Vagina (tissue), 2 donors: ENCODE measurements around the gene SMPD3. TPM values are rescaled to one million over a fixed set of nuclear protein-coding genes. Genes with fewer than 3 reads are reported as not detected.

Source experiments
- DNase-seq, 2 donors: peaks; one replicate each; pipeline ENCODE4 v3.0.0-alpha.2; 2017; ENCODE audit errors: extremely low spot score in 2 of 2
- H3K27ac ChIP-seq: fragments of 200-600 bp; sonication (generic); one replicate; pipeline ENCODE4 v1.5.1; 2019
- H3K27me3 ChIP-seq: fragments of 200-600 bp; sonication (generic); one replicate; pipeline ENCODE4 v1.5.1; 2019
- H3K36me3 ChIP-seq, 2 donors: fragments of 200-600 bp; sonication (generic); one replicate each; pipeline ENCODE4 v1.5.1; 2017 to 2019
- H3K4me1 ChIP-seq: fragments of 200-600 bp; sonication (generic); one replicate; pipeline ENCODE4 v1.5.1; 2019
- H3K4me3 ChIP-seq, 2 donors: fragments of 200-600 bp; sonication (generic); 1 replicate in 1 of 2; 2 replicates in 1 of 2; pipeline ENCODE4 v1.5.1; 2016 to 2019
- H3K9me3 ChIP-seq: fragments of 200-600 bp; sonication (generic); one replicate; pipeline ENCODE4 v1.5.1; 2019
- POLR2A ChIP-seq, 2 donors: fragments of 450-650 bp; IDR thresholded peaks; one replicate each; pipeline ENCODE4 v1.6.1; 2017; ENCODE audit warnings: antibody characterized with exemption in 2 of 2, mild to moderate bottlenecking in 2 of 2, moderate library complexity in 2 of 2
- POLR2AphosphoS5 ChIP-seq, 2 donors: sonication (generic); formaldehyde crosslinking; IDR thresholded peaks; one replicate each; pipeline ENCODE4 v1.9.0; 2017; ENCODE audit warnings: antibody characterized with exemption in 2 of 2, mild to moderate bottlenecking in 2 of 2, low read depth in 1 of 2; ENCODE audit not compliant: insufficient read depth in 1 of 2
- intact Hi-C: fragments of 100-400 bp; cut with DNase I; formaldehyde crosslinking; loops from one replicate; pipeline ENCODE4 v1.15.1; 2023
- total RNA-seq: library from RNA; depleted of rRNA; stranded (reverse); fragments of >200 nt; gene quantifications from one replicate; pipeline ENCODE4 v1.2.3, GENCODE V29; 2016
- TF ChIP-seq, protein P1 (sequence below), 3 experiments: fragments of 450-650 bp in 2 of 3; fragments of 200-600 bp in 1 of 3; sonication (generic) in 1 of 3; IDR thresholded peaks; one replicate each; pipeline ENCODE4 v1.5.1; 2017 to 2019; ENCODE audit warnings: antibody characterized with exemption in 3 of 3, mild to moderate bottlenecking in 2 of 3, moderate library complexity in 2 of 3

SMPD3 gene
- total RNA-seq, 1 donor from 2014 or later, result 3.4 TPM

DNA sequence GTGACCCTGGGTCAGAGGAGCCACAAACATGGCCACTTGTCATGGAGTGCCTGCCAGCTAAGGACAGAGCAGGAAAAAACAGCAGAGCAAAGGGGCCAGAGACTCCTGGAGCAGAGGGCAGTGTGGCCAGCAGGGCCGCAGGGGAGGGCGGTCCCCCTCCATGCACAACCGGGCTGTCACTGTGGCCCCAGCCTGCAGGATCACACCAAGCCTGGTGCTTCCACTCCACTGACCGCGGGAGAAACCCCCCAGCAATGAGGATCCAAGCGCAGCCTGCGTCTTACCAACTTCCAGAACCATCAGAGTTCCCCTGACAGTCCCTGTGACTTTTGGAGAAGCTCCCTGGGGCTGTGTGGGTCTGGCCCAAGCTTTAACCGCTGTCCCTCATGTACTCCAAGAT is 75.5 kb downstream of the SMPD3 start:
- DNase-seq, result no peak
- Histone ChIP-seq H3K27me3 (no peaks in the 10 kb centered on the region), H3K4me3 (no peak overlapping the region), H3K4me1 (no peaks in the 10 kb centered on the region), H3K27ac (no peak overlapping the region), H3K36me3 (no peaks in the 10 kb centered on the region), H3K9me3 (no peaks in the 10 kb centered on the region)
- TF ChIP-seq POLR2AphosphoS5 (IDR thresholded peaks at IDR 0.05; ENCODE audit: insufficient read depth in 1 of 2, low read depth in 1 of 2), result no peak
- no peak for TF ChIP-seq POLR2A (IDR thresholded peaks at IDR 0.05)
- TF ChIP-seq, protein P1, sequence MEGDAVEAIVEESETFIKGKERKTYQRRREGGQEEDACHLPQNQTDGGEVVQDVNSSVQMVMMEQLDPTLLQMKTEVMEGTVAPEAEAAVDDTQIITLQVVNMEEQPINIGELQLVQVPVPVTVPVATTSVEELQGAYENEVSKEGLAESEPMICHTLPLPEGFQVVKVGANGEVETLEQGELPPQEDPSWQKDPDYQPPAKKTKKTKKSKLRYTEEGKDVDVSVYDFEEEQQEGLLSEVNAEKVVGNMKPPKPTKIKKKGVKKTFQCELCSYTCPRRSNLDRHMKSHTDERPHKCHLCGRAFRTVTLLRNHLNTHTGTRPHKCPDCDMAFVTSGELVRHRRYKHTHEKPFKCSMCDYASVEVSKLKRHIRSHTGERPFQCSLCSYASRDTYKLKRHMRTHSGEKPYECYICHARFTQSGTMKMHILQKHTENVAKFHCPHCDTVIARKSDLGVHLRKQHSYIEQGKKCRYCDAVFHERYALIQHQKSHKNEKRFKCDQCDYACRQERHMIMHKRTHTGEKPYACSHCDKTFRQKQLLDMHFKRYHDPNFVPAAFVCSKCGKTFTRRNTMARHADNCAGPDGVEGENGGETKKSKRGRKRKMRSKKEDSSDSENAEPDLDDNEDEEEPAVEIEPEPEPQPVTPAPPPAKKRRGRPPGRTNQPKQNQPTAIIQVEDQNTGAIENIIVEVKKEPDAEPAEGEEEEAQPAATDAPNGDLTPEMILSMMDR (IDR thresholded peaks at IDR 0.05), result no peak
- intact Hi-C loops, result no loop called here

DNA sequence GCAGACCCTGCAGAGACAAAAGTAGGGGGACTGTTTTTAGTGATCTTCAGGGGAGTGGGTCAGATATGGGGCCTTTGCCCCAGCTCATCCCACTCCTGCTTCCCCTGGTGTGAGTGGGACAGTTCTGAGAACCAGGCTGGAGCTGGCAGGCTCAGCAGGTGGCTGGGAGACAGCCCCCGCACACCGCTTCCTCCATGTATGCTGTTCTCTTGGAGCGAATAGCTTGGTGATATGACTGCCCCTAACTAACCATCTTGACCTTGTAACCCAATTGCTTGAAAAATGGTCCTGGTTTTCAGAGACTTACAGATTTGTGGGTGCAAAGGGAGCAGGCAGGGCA is 76.0 kb downstream of the SMPD3 start:
- H3K4me3 ChIP-seq, result no peak overlapping the region
- H3K9me3 ChIP-seq, result no peaks in the 10 kb centered on the region
- DNase-seq, result no peak
- no peaks in the 10 kb centered on the region for H3K27me3 ChIP-seq
- H3K4me1 ChIP-seq, result no peaks in the 10 kb centered on the region
- TF ChIP-seq, protein P1 (IDR thresholded peaks at IDR 0.05), result no peak
- TF ChIP-seq POLR2AphosphoS5 (IDR thresholded peaks at IDR 0.05; ENCODE audit: insufficient read depth in 1 of 2, low read depth in 1 of 2) (no peak), POLR2A (IDR thresholded peaks at IDR 0.05) (no peak)
- intact Hi-C loops, result no loop called here
- no peak overlapping the region for H3K27ac ChIP-seq
- H3K36me3 ChIP-seq, result no peaks in the 10 kb centered on the region

DNA sequence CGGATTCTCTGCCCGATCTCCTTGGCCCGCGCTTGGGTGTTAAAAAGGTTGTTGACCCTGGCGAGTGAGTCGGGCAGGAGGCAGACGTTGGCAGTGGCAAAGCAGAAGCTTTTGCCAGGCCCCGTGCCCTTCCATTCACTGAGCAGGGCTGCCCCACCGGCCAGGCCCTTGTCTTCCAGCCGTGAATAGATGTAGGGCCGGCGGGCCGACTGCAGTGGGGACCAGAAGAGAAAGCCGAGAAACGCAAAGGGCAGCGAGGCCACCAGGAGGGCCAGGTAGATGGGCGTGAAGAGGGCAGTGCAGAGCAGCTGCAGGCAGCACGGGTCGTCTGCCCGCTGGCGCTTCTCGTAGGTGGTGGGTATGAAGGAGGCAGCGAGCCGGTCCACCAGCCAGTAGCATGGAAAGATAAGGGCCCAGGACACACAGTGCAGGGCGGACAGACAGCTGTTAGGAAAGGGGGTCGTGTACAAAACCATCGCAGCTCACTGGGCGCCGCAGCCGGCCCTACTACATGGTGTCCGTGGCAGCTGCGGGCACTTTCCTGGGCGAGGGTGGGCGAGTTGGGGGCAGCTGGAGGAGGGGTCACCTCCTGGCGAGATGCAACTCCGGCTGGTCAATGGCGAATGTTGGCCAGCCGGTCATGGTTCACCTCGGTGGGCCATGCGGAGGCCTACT is 76.5 kb downstream of the SMPD3 start:
- H3K36me3 ChIP-seq, result no peaks in the 10 kb centered on the region
- H3K9me3 ChIP-seq, result no peaks in the 10 kb centered on the region
- H3K27me3 ChIP-seq, result no peaks in the 10 kb centered on the region
- no peak overlapping the region for H3K4me3 ChIP-seq
- TF ChIP-seq, protein P1 (IDR thresholded peaks at IDR 0.05), result no peak
- TF ChIP-seq POLR2AphosphoS5 (IDR thresholded peaks at IDR 0.05; ENCODE audit: insufficient read depth in 1 of 2, low read depth in 1 of 2) (no peak), POLR2A (IDR thresholded peaks at IDR 0.05) (no peak)
- DNase-seq, result no peak
- H3K27ac ChIP-seq, result no peak overlapping the region
- no peaks in the 10 kb centered on the region for H3K4me1 ChIP-seq
- intact Hi-C loops, result no loop called here

DNA sequence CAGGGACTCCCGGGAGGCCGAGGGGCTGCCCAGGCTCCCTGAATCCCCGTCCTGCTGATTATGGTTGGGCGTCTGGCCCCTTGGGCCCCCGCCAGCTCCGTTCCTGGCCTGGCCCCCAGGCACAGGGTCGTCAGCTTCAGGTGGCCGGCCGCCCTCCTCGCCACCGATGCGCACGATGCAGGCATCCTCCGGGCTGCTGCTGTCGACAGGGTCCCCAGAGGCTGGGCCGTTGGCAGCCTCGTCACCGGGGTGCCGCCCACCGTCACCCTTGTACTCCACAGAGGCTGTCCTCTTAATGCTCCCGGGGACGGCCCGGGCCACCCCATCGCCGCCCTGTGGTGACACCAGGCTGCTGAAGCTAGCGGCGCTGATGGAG is 77.0 kb downstream of the SMPD3 start:
- H3K4me1 ChIP-seq, result no peaks in the 10 kb centered on the region
- no peaks in the 10 kb centered on the region for H3K9me3 ChIP-seq
- TF ChIP-seq, protein P1 (IDR thresholded peaks at IDR 0.05), result no peak
- intact Hi-C loops, result no loop called here
- H3K27ac ChIP-seq, result no peak overlapping the region
- no peaks in the 10 kb centered on the region for H3K27me3 ChIP-seq
- H3K36me3 ChIP-seq, result no peaks in the 10 kb centered on the region
- no peak overlapping the region for H3K4me3 ChIP-seq
- no peak for DNase-seq

DNA sequence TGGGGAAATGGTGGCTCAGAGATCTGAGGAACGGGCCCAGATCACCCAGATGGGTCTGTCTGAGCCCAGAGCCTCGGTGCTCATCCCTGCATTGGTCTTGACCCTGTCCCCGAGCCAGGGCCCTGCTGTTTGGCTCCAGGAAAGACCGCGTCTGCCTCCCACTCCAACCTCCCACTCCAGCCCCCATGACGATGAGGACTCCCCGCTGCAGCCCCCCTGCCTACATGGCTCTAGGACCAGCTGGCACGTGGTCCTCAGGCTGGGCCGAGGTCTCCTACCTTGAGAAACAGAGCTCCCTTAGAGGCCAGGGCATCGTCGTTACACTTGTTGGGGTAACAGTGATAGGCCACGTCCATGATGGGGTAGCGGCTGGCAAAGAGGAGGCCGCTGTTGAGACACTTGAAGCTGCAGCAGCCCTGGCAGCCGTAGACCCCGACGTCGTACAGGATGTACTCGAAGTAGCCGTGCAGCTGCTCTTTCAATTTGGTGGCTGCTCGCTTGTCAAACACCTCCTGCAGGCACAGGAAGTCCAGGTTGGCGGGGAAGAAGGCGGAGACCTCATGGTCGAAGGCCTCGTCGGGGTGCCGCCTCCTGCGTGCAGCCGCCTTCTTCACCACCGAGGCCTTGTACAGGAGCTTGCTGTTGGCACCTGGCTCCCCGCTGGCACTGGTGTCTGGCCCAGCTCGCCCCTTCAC is 77.6 kb downstream of the SMPD3 start:
- no peaks in the 10 kb centered on the region for H3K36me3 ChIP-seq
- H3K27me3 ChIP-seq, result no peaks in the 10 kb centered on the region
- TF ChIP-seq POLR2A (IDR thresholded peaks at IDR 0.05) (no peak), POLR2AphosphoS5 (IDR thresholded peaks at IDR 0.05; ENCODE audit: insufficient read depth in 1 of 2, low read depth in 1 of 2) (no peak)
- TF ChIP-seq, protein P1 (IDR thresholded peaks at IDR 0.05), result no peak
- H3K9me3 ChIP-seq, result no peaks in the 10 kb centered on the region
- no peak for DNase-seq
- H3K4me1 ChIP-seq, result no peaks in the 10 kb centered on the region
- H3K4me3 ChIP-seq, result no peak overlapping the region
- intact Hi-C loops, result no loop called here
- H3K27ac ChIP-seq, result no peak overlapping the region
